ENCODE measurements around the gene RHBDL1.

RHBDL1 gene

DNA sequence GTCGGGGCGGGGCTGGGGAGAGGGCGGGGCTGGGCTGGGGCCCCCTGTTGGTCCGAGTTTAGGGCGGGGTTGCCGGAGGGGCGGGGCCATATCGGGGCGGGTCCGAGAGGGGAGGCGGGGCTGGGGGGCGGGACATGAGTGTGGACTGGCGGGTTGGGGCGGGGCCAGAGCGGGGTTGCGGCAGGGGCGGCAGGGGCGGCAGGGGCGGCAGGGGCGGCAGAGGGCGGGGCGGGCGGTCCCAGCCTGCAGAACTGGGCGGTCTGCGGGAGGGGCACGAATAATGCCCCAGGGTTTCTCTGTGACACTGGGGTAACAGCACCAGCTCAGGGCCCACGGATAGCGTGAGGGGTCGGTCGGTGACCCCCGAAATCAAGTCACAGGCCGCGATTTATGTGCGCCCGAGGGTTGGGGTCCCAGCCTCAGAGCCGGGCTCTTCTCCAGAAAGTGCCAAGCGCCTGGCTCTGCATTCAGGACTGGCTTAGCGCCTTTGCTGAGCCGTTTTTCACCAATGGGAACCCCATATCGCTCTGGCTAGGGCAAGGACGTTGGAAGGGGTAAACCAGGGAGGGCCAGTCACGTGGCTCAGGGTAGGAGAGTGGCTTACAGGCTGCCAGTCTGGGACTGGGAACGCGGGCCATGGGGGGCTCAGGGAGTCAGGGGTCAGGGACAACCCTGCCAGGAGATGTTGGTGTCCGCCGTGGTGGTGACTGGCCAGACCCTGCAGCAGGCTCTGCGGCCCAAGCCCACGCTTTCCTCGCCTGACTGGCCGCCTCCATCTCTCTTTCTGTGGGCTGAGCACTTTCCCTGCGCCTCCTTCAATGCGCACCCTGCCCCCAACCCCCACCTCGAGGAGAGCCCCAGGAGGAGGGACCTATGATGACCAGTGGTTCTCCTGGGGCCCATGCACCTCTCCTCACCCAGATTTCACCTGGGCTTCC is 38.1 kb upstream of the RHBDL1 start:
- peak overlapping the region; percentile 79 to 84 for H3K4me3 ChIP-seq (ENCODE audit: low read length in 2 of 2)
- H3K27me3 ChIP-seq (ENCODE audit: control insufficient read depth in 2 of 2, insufficient read depth in 2 of 2, low read length in 2 of 2): no peaks in the 10 kb centered on the region
- peaks cover 0 to 5% of the 10 kb centered on the region in 2 donors for H3K36me3 ChIP-seq (ENCODE audit: control insufficient read depth in 2 of 2, insufficient read depth in 2 of 2, low read length in 2 of 2)
- peak overlapping the region; percentile 56 to 81 for H3K9ac ChIP-seq (ENCODE audit: low read depth in 1 of 2, low read length in 2 of 2)
- peaks cover 13 to 14% of the 10 kb centered on the region in 2 donors for H3K4me1 ChIP-seq (ENCODE audit: control insufficient read depth in 2 of 2, insufficient read depth in 2 of 2, low read length in 2 of 2)
- H3K27ac ChIP-seq (ENCODE audit: low read depth in 2 of 2, low read length in 2 of 2): peak overlapping the region; percentile 91 to 98
- no peaks in the 10 kb centered on the region for H3K9me3 ChIP-seq (ENCODE audit: control insufficient read depth in 2 of 2, low read length in 2 of 2)

DNA sequence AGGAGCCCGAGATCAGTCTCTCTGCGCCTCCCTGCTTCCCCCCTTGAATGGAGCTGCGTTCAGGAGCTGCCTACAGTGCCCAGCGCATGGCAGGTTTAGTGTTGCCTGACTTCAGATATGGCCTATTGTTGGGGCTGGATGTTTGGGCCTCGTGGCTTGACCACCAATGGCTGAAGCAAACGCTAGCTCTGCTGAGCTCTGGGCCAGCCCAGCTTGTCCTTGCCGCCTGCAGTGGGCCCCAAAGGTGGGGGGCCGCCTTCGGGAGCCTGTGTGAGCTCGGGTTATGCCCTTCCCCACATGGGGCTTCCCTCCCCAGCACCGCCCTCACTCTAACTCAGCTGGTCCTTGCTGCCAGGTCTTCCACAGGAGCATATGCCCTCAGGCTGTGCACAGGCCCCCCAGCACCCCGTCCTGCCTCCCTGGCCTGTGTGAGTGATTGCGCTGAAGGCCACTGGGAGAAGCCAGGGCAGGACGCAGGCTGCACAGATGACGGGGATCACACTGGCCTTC is 37.4 kb upstream of the RHBDL1 start:
- no peak overlapping the region for H3K27ac ChIP-seq (ENCODE audit: low read depth in 2 of 2, low read length in 2 of 2)
- H3K4me1 ChIP-seq (ENCODE audit: control insufficient read depth in 2 of 2, insufficient read depth in 2 of 2, low read length in 2 of 2): peaks cover 19 to 21% of the 10 kb centered on the region in 2 donors
- no peaks in the 10 kb centered on the region for H3K9me3 ChIP-seq (ENCODE audit: control insufficient read depth in 2 of 2, low read length in 2 of 2)
- H3K9ac ChIP-seq (ENCODE audit: low read depth in 1 of 2, low read length in 2 of 2): no peak overlapping the region
- no peak overlapping the region for H3K4me3 ChIP-seq (ENCODE audit: low read length in 2 of 2)
- H3K27me3 ChIP-seq (ENCODE audit: control insufficient read depth in 2 of 2, insufficient read depth in 2 of 2, low read length in 2 of 2): no peaks in the 10 kb centered on the region
- peaks cover 0 to 5% of the 10 kb centered on the region in 2 donors for H3K36me3 ChIP-seq (ENCODE audit: control insufficient read depth in 2 of 2, insufficient read depth in 2 of 2, low read length in 2 of 2)

DNA sequence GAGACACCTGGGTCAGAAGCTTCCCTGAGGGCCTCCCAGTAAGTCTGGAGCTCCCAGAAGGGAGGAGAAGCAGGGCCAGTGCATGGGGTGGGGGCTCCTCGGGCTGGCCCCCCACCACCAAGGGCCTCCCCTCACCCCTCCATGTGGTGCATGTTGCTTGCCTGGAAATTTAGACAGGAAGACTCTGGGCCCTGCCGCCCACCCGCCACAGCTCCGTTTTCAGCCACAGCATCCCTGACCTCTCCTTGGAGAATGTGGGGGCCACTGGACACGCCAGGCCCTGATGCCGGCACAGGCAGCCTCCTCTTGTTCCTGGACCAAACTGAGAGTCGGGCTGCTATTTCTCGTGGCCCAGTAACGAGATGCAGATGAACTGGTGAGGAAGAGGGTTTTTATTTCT is 36.6 kb upstream of the RHBDL1 start:
- H3K9me3 ChIP-seq (ENCODE audit: control insufficient read depth in 2 of 2, low read length in 2 of 2): no peaks in the 10 kb centered on the region
- H3K4me3 ChIP-seq (ENCODE audit: low read length in 2 of 2): no peak overlapping the region
- H3K36me3 ChIP-seq (ENCODE audit: control insufficient read depth in 2 of 2, insufficient read depth in 2 of 2, low read length in 2 of 2): no peaks in the 10 kb centered on the region
- no peaks in the 10 kb centered on the region for H3K27me3 ChIP-seq (ENCODE audit: control insufficient read depth in 2 of 2, insufficient read depth in 2 of 2, low read length in 2 of 2)
- peaks cover 24 to 27% of the 10 kb centered on the region in 2 donors for H3K4me1 ChIP-seq (ENCODE audit: control insufficient read depth in 2 of 2, insufficient read depth in 2 of 2, low read length in 2 of 2)
- H3K27ac ChIP-seq (ENCODE audit: low read depth in 2 of 2, low read length in 2 of 2): no peak overlapping the region
- H3K9ac ChIP-seq (ENCODE audit: low read depth in 1 of 2, low read length in 2 of 2): no peak overlapping the region

DNA sequence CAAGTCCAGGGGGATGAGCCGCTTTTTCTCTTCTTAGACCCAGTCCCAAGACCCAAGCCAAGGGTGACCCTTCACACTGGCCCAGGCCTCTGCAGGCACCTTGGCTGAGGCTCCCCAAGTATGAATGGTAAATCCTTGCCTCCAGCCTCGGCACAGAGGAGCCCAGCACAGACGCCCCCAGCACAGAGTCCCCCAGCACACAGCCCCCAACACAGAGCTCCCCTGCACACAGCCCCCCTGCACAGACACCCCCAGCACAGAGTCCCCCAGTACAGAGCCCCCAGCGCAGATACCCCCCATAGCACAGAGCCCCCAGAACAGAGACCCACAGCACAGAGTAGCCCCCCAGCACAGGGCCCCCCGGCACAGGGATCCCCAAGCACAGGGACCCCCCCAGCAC is 34.9 kb upstream of the RHBDL1 start:
- H3K27me3 ChIP-seq (ENCODE audit: control insufficient read depth in 2 of 2, insufficient read depth in 2 of 2, low read length in 2 of 2): no peaks in the 10 kb centered on the region
- H3K9me3 ChIP-seq (ENCODE audit: control insufficient read depth in 2 of 2, low read length in 2 of 2): no peaks in the 10 kb centered on the region
- H3K27ac ChIP-seq (ENCODE audit: low read depth in 2 of 2, low read length in 2 of 2): peak overlapping the region in 1 of 2 donors; percentile 91
- no peak overlapping the region for H3K4me3 ChIP-seq (ENCODE audit: low read length in 2 of 2)
- H3K36me3 ChIP-seq (ENCODE audit: control insufficient read depth in 2 of 2, insufficient read depth in 2 of 2, low read length in 2 of 2): no peaks in the 10 kb centered on the region
- H3K4me1 ChIP-seq (ENCODE audit: control insufficient read depth in 2 of 2, insufficient read depth in 2 of 2, low read length in 2 of 2): peaks cover 30 to 36% of the 10 kb centered on the region in 2 donors
- peak overlapping the region in 1 of 2 donors; percentile 94 for H3K9ac ChIP-seq (ENCODE audit: low read depth in 1 of 2, low read length in 2 of 2)

DNA sequence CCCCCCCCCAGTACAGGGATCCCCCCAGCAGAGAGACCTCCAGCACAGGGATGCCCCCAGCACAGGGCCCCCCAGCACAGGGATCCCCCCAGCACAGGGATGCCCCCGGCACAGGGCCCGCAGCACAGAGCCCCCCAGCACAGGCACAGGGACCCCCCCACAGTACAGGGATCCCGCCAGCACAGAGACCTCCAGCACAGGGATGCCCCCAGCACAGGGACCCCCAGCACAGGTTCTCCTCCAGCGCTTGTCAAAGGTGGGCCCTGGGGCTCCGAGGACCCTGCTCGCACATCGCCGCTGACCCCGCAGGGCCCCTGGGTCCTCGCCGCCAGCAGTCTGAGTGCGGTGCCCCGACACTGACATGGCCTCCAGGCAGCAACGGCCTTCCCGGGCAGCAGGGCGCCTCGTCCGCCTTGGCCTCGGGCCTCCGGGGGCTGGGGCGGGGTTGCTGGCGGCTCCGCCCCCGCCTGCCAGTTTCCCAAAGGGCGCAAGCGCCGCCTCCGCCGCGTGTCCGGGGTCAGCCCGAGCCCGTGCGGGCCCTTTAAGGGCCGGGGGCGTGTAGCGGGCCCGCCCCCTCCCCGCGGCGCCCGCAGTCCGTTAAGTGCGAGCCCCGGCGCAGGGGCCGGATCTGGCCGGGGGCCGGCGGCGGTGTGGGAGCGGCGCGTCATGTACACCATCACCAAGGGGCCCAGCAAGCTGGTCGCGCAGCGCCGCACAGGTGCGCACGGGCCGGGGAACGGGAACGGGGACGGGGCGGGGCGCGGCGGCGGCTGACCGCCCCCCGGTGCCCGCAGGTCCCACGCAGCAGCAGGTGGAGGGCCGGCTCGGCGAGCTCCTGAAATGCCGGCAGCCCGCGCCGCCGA is 33.9 kb upstream of the RHBDL1 start, which contains the start of gene MCRIP2:
Gene MCRIP2, plus strand, starts transcription at position 503 of the 863 bp plus-strand sequence. Its CDS starts 164 bp downstream, at position 667.
- Histone ChIP-seq H3K9ac (ENCODE audit: low read depth in 1 of 2, low read length in 2 of 2) (peak within 1 kb of the TSS; percentile 88 to 94), H3K4me3 (ENCODE audit: low read length in 2 of 2) (peak within 1 kb of the TSS; percentile 80 to 84), H3K27me3 (ENCODE audit: control insufficient read depth in 2 of 2, insufficient read depth in 2 of 2, low read length in 2 of 2) (no peaks in the 10 kb centered on the region), H3K27ac (ENCODE audit: low read depth in 2 of 2, low read length in 2 of 2) (peak within 1 kb of the TSS; percentile 91 to 92), H3K9me3 (ENCODE audit: control insufficient read depth in 2 of 2, low read length in 2 of 2) (no peaks in the 10 kb centered on the region), H3K36me3 (ENCODE audit: control insufficient read depth in 2 of 2, insufficient read depth in 2 of 2, low read length in 2 of 2) (no peaks in the 10 kb centered on the region), H3K4me1 (ENCODE audit: control insufficient read depth in 2 of 2, insufficient read depth in 2 of 2, low read length in 2 of 2) (peaks cover 39 to 44% of the 10 kb centered on the region in 2 donors)

DNA sequence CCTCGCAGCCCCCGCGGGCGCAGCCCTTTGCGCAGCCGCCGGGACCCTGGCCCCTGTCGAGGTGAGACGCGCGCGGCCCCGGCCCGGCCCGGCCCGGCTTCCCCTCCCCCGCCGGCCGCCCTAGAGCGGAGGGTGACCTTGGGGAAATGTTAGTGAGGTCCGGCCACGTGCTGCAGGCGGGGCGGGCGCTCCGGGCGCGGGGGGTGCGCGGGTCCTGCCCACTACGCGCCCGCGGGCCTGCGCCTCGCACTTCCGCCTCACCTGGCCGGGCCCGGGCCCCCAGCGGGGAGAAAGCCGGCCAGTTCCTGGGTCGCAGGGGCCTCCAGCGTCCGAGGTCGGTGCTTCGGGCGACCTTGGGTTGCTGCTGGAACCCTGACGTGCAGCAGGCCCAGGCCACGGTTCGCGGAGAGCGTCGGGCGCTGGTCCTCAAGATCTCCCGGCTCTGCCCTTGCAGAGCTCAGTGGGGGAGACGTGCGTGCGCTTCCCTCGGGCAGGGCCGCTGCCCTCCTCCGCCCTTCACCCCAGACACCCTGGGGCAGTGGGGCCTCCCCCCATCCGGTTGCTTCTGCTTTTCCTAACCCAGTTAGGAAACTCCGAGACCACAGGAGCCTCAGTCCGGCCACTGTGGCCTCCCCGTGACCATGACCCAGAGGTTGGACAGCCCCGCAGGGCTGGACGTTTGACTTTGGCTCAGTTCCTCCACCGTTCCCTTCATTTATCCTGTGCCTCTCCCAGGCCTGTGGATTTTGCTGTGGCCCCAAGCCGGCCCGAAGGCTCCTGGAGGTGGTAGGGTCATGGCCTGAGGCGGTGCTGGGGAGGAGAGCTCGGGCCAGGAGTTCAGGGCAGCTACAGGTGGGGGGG is 33.1 kb upstream of the RHBDL1 start:
- H3K36me3 ChIP-seq (ENCODE audit: control insufficient read depth in 2 of 2, insufficient read depth in 2 of 2, low read length in 2 of 2): no peaks in the 10 kb centered on the region
- peak overlapping the region; percentile 91 to 92 for H3K27ac ChIP-seq (ENCODE audit: low read depth in 2 of 2, low read length in 2 of 2)
- peaks cover 45 to 51% of the 10 kb centered on the region in 2 donors for H3K4me1 ChIP-seq (ENCODE audit: control insufficient read depth in 2 of 2, insufficient read depth in 2 of 2, low read length in 2 of 2)
- H3K9me3 ChIP-seq (ENCODE audit: control insufficient read depth in 2 of 2, low read length in 2 of 2): no peaks in the 10 kb centered on the region
- H3K4me3 ChIP-seq (ENCODE audit: low read length in 2 of 2): peak overlapping the region; percentile 80 to 84
- H3K9ac ChIP-seq (ENCODE audit: low read depth in 1 of 2, low read length in 2 of 2): peak overlapping the region; percentile 84 to 94
- no peaks in the 10 kb centered on the region for H3K27me3 ChIP-seq (ENCODE audit: control insufficient read depth in 2 of 2, insufficient read depth in 2 of 2, low read length in 2 of 2)

DNA sequence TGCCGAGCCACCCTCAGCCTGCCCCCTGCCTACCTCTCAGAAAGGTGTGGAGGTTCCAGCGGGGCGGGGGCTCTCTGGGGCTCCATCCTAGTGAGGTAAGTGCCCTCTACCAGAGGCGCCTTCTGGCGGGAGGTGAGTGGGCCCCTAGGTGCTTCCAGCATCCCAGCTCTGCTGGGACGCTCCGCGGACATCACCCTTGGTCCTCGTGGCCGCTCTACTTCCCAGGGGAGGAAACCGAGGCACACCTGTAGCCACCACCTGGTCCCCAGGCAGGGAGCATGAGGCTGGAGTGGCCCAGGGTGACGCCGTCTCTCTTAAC is 32.5 kb upstream of the RHBDL1 start:
- peak overlapping the region; percentile 84 to 94 for H3K9ac ChIP-seq (ENCODE audit: low read depth in 1 of 2, low read length in 2 of 2)
- peaks cover 48 to 51% of the 10 kb centered on the region in 2 donors for H3K4me1 ChIP-seq (ENCODE audit: control insufficient read depth in 2 of 2, insufficient read depth in 2 of 2, low read length in 2 of 2)
- H3K4me3 ChIP-seq (ENCODE audit: low read length in 2 of 2): peak overlapping the region; percentile 80 to 84
- no peaks in the 10 kb centered on the region for H3K36me3 ChIP-seq (ENCODE audit: control insufficient read depth in 2 of 2, insufficient read depth in 2 of 2, low read length in 2 of 2)
- no peaks in the 10 kb centered on the region for H3K27me3 ChIP-seq (ENCODE audit: control insufficient read depth in 2 of 2, insufficient read depth in 2 of 2, low read length in 2 of 2)
- H3K9me3 ChIP-seq (ENCODE audit: control insufficient read depth in 2 of 2, low read length in 2 of 2): no peaks in the 10 kb centered on the region
- H3K27ac ChIP-seq (ENCODE audit: low read depth in 2 of 2, low read length in 2 of 2): peak overlapping the region; percentile 91 to 92

DNA sequence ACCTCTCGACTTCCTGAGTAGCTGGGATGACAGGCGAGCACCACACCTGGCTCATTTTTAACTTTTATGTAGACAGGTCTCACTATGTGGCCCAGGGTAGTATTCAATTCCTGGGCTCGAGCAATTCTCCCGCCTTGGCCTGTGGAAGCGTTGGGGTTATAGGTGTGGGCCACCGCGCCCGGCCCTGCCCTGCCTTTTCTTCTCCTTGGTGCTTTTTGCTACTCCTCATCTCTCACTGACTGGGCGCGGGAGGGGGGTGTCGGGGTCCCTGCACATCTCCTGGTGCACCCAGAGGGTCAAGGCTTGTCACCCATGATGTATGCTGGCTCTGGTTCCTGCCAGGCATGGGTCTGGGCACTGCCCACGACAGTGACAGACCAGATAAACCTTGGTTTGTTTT is 30.9 kb upstream of the RHBDL1 start:
- H3K4me3 ChIP-seq (ENCODE audit: low read length in 2 of 2): peak overlapping the region in 1 of 2 donors; percentile 3
- H3K4me1 ChIP-seq (ENCODE audit: control insufficient read depth in 2 of 2, insufficient read depth in 2 of 2, low read length in 2 of 2): peaks cover 57 to 63% of the 10 kb centered on the region in 2 donors
- H3K9ac ChIP-seq (ENCODE audit: low read depth in 1 of 2, low read length in 2 of 2): peak overlapping the region in 1 of 2 donors; percentile 24
- H3K27ac ChIP-seq (ENCODE audit: low read depth in 2 of 2, low read length in 2 of 2): peak overlapping the region; percentile 94 to 95
- H3K9me3 ChIP-seq (ENCODE audit: control insufficient read depth in 2 of 2, low read length in 2 of 2): no peaks in the 10 kb centered on the region
- no peaks in the 10 kb centered on the region for H3K36me3 ChIP-seq (ENCODE audit: control insufficient read depth in 2 of 2, insufficient read depth in 2 of 2, low read length in 2 of 2)
- no peaks in the 10 kb centered on the region for H3K27me3 ChIP-seq (ENCODE audit: control insufficient read depth in 2 of 2, insufficient read depth in 2 of 2, low read length in 2 of 2)

Measured in mucosa of rectum (tissue), 2 donors.